D341Med (cell line): Measurements from ENCODE around the gene NUP62.

ENCODE experiments used
- DNase-seq: peaks from one replicate; pipeline ENCODE4 v3.0.0; 2012; ENCODE audit warnings: low spot score

The NUP62 gene

GRCh38 chr19:49866933-49867782 lies 62.1 kb downstream of the NUP62 start, which contains the start of gene PNKP:
Gene PNKP (minus strand): TSS chr19:49867576. CDS start chr19:49867204, 372 bp downstream.
- DNase-seq = peak; percentile 89

- DNase-seq = no peak
Observed at GRCh38 chr19:49864890-49865289, 64.4 kb downstream of the NUP62 start.

- no peak for DNase-seq
Observed at GRCh38 chr19:49863935-49864320, 65.4 kb downstream of the NUP62 start.

- no peak for DNase-seq
Observed at GRCh38 chr19:49863254-49863934, 65.9 kb downstream of the NUP62 start.

- DNase-seq = no peak
Observed at GRCh38 chr19:49862391-49863253, 66.7 kb downstream of the NUP62 start.

- no peak for DNase-seq
Observed at GRCh38 chr19:49861541-49862378, 67.5 kb downstream of the NUP62 start.

- DNase-seq = no peak
Observed at GRCh38 chr19:49861107-49861506, 68.2 kb downstream of the NUP62 start.

GRCh38 chr19:49860336-49861102 lies 68.8 kb downstream of the NUP62 start:
- no peak for DNase-seq

- DNase-seq = no peak
Observed at GRCh38 chr19:49859682-49860335, 69.5 kb downstream of the NUP62 start.

GRCh38 chr19:49858088-49858985 lies 71.0 kb downstream of the NUP62 start:
- no peak for DNase-seq

GRCh38 chr19:49857838-49858087 lies 71.5 kb downstream of the NUP62 start:
- DNase-seq = no peak

- peak; percentile 40 for DNase-seq
Observed at GRCh38 chr19:49857061-49857837, 72.1 kb downstream of the NUP62 start.
